K562 (cell line): ENCODE results near the gene RECK. TPM values are rescaled to one million over a fixed set of nuclear protein-coding genes. Genes with fewer than 3 reads are reported as not detected.

Experiments
- ATAC-seq: fragments of 200-7000 bp; cut with Tn5 transposase; 3 replicates; pipeline ENCODE4 v1.9.1; 2020; ENCODE audit warnings: moderate library complexity
- BruUV-seq: library from RNA; stranded (reverse); fragments of 400-500 nt; replicated peaks from 2 replicates; lab custom pipeline; 2021; lab: Mats Ljungman, UMichigan
- CTCF ChIA-PET: fragments of 300-600 bp; formaldehyde crosslinking; extraction: SDS; loops from one replicate; lab custom pipeline; 2021; ENCODE audit warnings: low intra/inter-chr PET ratio; lab: Yijun Ruan, JAX
- POLR2A ChIA-PET: fragments of 300-600, 350-650 bp; sonication (Branson Sonifier 250); formaldehyde crosslinking; extraction: SDS; loops from one replicate; lab custom pipeline; 2021; ENCODE audit warnings: antibody characterized with exemption, inconsistent platforms; lab: Yijun Ruan, JAX
- DNase-seq, 4 experiments: peaks; one replicate each; pipeline versions ENCODE4 v3.0.0 to v3.0.0-alpha.2; 2011 to 2018; ENCODE audit warnings: low spot score in 3 of 4, mixed read lengths in 3 of 4; ENCODE audit errors: extremely low read depth in 1 of 4
- FAIRE-seq: peaks from 2 replicates; lab custom pipeline; 2011; peaks lifted over from hg19 to GRCh38; lab: Jason Lieb, UNC
- H2AFZ ChIP-seq: 2 replicates; pipeline ENCODE4 v1.6.0; 2011; ENCODE audit warnings: low read depth, low read length, control low read depth, inconsistent platforms
- H3K27ac ChIP-seq: fragments of 200-600 bp; 3 replicates; pipeline ENCODE4 v1.8.0; 2011; ENCODE audit warnings: low read depth, mild to moderate bottlenecking, control low read depth, inconsistent platforms, low read length, moderate library complexity, mixed read lengths; ENCODE audit errors: extremely low read depth
- H3K27me3 ChIP-seq, 2 experiments: fragments of 300-600 bp in 1 of 2; 2 replicates in 1 of 2; 3 replicates in 1 of 2; pipeline versions ENCODE4 v1.6.0 to v1.8.0; 2011; ENCODE audit warnings: inconsistent platforms in 2 of 2, low read length in 2 of 2, mild to moderate bottlenecking in 1 of 2, mixed read lengths in 1 of 2, moderate library complexity in 1 of 2; ENCODE audit not compliant: control insufficient read depth in 2 of 2, insufficient read depth in 2 of 2
- H3K36me3 ChIP-seq: fragments of 300-600 bp; 3 replicates; pipeline ENCODE4 v1.8.0; 2011; ENCODE audit warnings: mild to moderate bottlenecking, low read length, inconsistent platforms; ENCODE audit not compliant: control insufficient read depth, insufficient read depth
- H3K4me1 ChIP-seq, 2 experiments: fragments of 200-600 bp in 1 of 2; replicated peaks in 1 of 2; 2 replicates in 1 of 2; 3 replicates in 1 of 2; pipeline versions ENCODE4 v1.5.1 to v1.8.0; 2011; ENCODE audit warnings: inconsistent platforms in 2 of 2, low read length in 2 of 2, mild to moderate bottlenecking in 1 of 2, mixed read lengths in 1 of 2, moderate library complexity in 1 of 2; ENCODE audit not compliant: control insufficient read depth in 2 of 2, insufficient read depth in 2 of 2
- H3K4me2 ChIP-seq: 2 replicates; pipeline ENCODE4 v1.6.1; 2011; ENCODE audit warnings: low read length, control low read depth, inconsistent platforms, mixed read lengths; ENCODE audit not compliant: insufficient read depth
- H3K4me3 ChIP-seq: fragments of 200-600 bp; sonication (generic), shearing (Covaris generic); 2 replicates; pipeline ENCODE4 v1.5.1; 2016; ENCODE audit warnings: control low read depth, inconsistent platforms
- H3K79me2 ChIP-seq: fragments of 200-600 bp; 3 replicates; pipeline ENCODE4 v1.8.0; 2011; ENCODE audit warnings: low read length, inconsistent platforms; ENCODE audit not compliant: control insufficient read depth, insufficient read depth
- H3K9ac ChIP-seq, 2 experiments: 2 replicates each; pipeline versions ENCODE4 v1.6.0 to v1.6.1; 2011; ENCODE audit warnings: low read depth in 2 of 2, low read length in 2 of 2, control low read depth in 1 of 2, inconsistent platforms in 1 of 2, mild to moderate bottlenecking in 1 of 2, mixed read lengths in 1 of 2; ENCODE audit not compliant: insufficient read depth in 1 of 2
- H3K9me1 ChIP-seq: one replicate; pipeline ENCODE4 v1.6.0; 2011; ENCODE audit warnings: inconsistent platforms, mild to moderate bottlenecking, low read length, moderate library complexity; ENCODE audit not compliant: control insufficient read depth, insufficient read depth
- H3K9me3 ChIP-seq: replicated peaks from 2 replicates; pipeline ENCODE4 v1.5.1; 2011; ENCODE audit warnings: low read depth, low read length, inconsistent platforms; ENCODE audit not compliant: control insufficient read depth, insufficient read depth
- H4K20me1 ChIP-seq: replicated peaks from 2 replicates; pipeline ENCODE4 v1.6.1; 2011; ENCODE audit warnings: low read length, inconsistent platforms, mixed read lengths; ENCODE audit not compliant: control insufficient read depth, insufficient read depth
- GATA2 ChIP-seq: sonication (generic); formaldehyde crosslinking; IDR thresholded peaks from 2 replicates; pipeline ENCODE4 v1.4.0; 2020; ENCODE audit warnings: mild to moderate bottlenecking, missing genetic modification reagents
- IRF9 ChIP-seq: fragments of 450-650 bp; IDR thresholded peaks from 2 replicates; pipeline ENCODE4 v1.6.1; 2016; ENCODE audit warnings: missing biosample characterization, missing genetic modification characterization
- NR1H2 ChIP-seq: sonication (generic); formaldehyde crosslinking; IDR thresholded peaks from 2 replicates; pipeline ENCODE4 v1.4.0; 2020; ENCODE audit warnings: mild to moderate bottlenecking, missing genetic modification reagents
- POLR2G ChIP-seq: fragments of 200-400 bp; formaldehyde crosslinking; IDR thresholded peaks from 2 replicates; pipeline ENCODE4 v1.6.1; 2017; ENCODE audit warnings: low read depth, mild to moderate bottlenecking, antibody characterized with exemption, low read length, moderate library complexity
- RREB1 ChIP-seq: fragments of 250-450 bp; sonication (Bioruptor Pico); IDR thresholded peaks from 2 replicates; pipeline ENCODE4 v1.4.0; 2020
- SOX6 ChIP-seq: fragments of 450-650 bp; IDR thresholded peaks from 2 replicates; pipeline ENCODE4 v1.6.1; 2014; ENCODE audit warnings: mild to moderate bottlenecking
- TCFL5 ChIP-seq: fragments of 250-450 bp; sonication (Bioruptor Pico); conservative IDR thresholded peaks from 2 replicates; pipeline ENCODE4 v1.6.1; 2021; ENCODE audit warnings: mild to moderate bottlenecking, moderate library complexity, matching md5 sums
- WHSC1 ChIP-seq: IDR thresholded peaks from one replicate; pipeline ENCODE4 v1.6.1; 2012; ENCODE audit warnings: low read length, control low read depth, inconsistent platforms
- ZNF140 ChIP-seq: fragments of 250-450 bp; sonication (Bioruptor Pico); IDR thresholded peaks from 2 replicates; pipeline ENCODE4 v1.8.0; 2021; ENCODE audit warnings: moderate library complexity, mild to moderate bottlenecking, inconsistent platforms
- ZNF232 ChIP-seq: sonication (generic); formaldehyde crosslinking; IDR thresholded peaks from 2 replicates; pipeline ENCODE4 v1.8.0; 2022; ENCODE audit warnings: mild to moderate bottlenecking, missing genetic modification reagents
- ZNF511 ChIP-seq: sonication (generic); formaldehyde crosslinking; IDR thresholded peaks from 2 replicates; pipeline ENCODE4 v1.8.0; 2022; ENCODE audit warnings: mild to moderate bottlenecking, missing genetic modification reagents
- ZNF639 ChIP-seq, 2 experiments: fragments of 200-800 bp in 1 of 2; sonication (Bioruptor generic) in 1 of 2; sonication (generic) in 1 of 2; formaldehyde crosslinking in 1 of 2; IDR thresholded peaks in 1 of 2; conservative IDR thresholded peaks in 1 of 2; 2 replicates each; pipeline versions ENCODE4 v1.5.0 to v1.6.1; 2016 to 2020; ENCODE audit warnings: missing compliant biosample characterization in 1 of 2, missing genetic modification characterization in 1 of 2, missing genetic modification reagents in 1 of 2
- ZNF79 ChIP-seq: fragments of 250-450 bp; sonication (Bioruptor Pico); IDR thresholded peaks from 2 replicates; pipeline ENCODE4 v1.4.0; 2020; ENCODE audit warnings: low read depth, mild to moderate bottlenecking, moderate library complexity
- whole genome bisulfite sequencing: fragments of 100-300 bp; shearing (Covaris generic); methylation state at CpG from one replicate; pipeline ENCODE4 v1.1.6; 2016; ENCODE audit warnings: low coverage, mixed read lengths; ENCODE audit not compliant: insufficient coverage; ENCODE audit errors: missing lambda C conversion rate; 5-methylcytosine and 5-hydroxymethylcytosine counted together
- in situ Hi-C: fragments of 300-500 bp; cut with MboI; formaldehyde crosslinking; loops from 4 replicates; pipeline ENCODE4 v1.15.0; 2018; ENCODE audit warnings: inconsistent platforms, mixed read lengths
- intact Hi-C: fragments of 100-400 bp; cut with micrococcal nuclease; formaldehyde crosslinking; loops from 2 replicates; pipeline ENCODE4 v1.14.2; 2022
- polyA plus RNA-seq, 8 experiments: library from polyadenylated mRNA; depleted of rRNA in 4 of 8; stranded (reverse) in 5 of 8; unstranded in 3 of 8; fragments of >200 nt; fragmentation: Nextera tagmentation in 2 of 8; fragmentation: Illumina TruSeq in 1 of 8; extraction: Ambion mirVana in 2 of 8; extraction: Trizol in 1 of 8; gene quantifications; 2 replicates each; pipeline versions ENCODE4 v1.2.1 to v1.2.3, GENCODE V29; 2011 to 2014; ENCODE audit warnings: inconsistent platforms in 1 of 8, missing spikeins in 1 of 8
- total RNA-seq, 7 experiments: library from RNA; depleted of rRNA in 6 of 7; stranded (reverse); fragments of >200 nt in 6 of 7; fragmentation: Illumina TruSeq in 2 of 7; extraction: Trizol in 2 of 7; gene quantifications; 2 replicates each; pipeline versions ENCODE4 v1.2.1 to v1.2.3, GENCODE V29; 2011 to 2021; ENCODE audit warnings: low replicate concordance in 1 of 7

RECK gene
- total and polyA plus RNA-seq, 9 of the 15 experiments (the other 6 are each of a cell fraction or from before 2014, with no cell fraction given), result 0.04 to 0.36 (median 0.16) TPM

GRCh38 chr9:36049408-36049807, 12.7 kb downstream of the RECK start:
- no peak overlapping the region for H3K9ac ChIP-seq
- H3K79me2 ChIP-seq, result no peaks in the 10 kb centered on the region
- DNase-seq, result no peak
- no TSS peak for BruUV-seq
- H3K27me3 ChIP-seq, result no peaks in the 10 kb centered on the region; a peak in 2 of 5 replicates
- H3K4me3 ChIP-seq, result no peak overlapping the region
- no peaks in the 10 kb centered on the region for H3K4me1 ChIP-seq
- CTCF ChIA-PET, result no interaction called here
- in situ Hi-C loops (no loop called here), intact Hi-C loops (no loop called here)
- H4K20me1 ChIP-seq, result no peaks in the 10 kb centered on the region
- no peaks in the 10 kb centered on the region for H3K36me3 ChIP-seq
- no peak overlapping the region for H2AFZ ChIP-seq
- POLR2A ChIA-PET, result no interaction called here
- no peak for FAIRE-seq
- H3K9me3 ChIP-seq, result no peaks in the 10 kb centered on the region
- H3K4me2 ChIP-seq, result no peak overlapping the region
- ATAC-seq, result no peak
- no peak overlapping the region for H3K27ac ChIP-seq
- WGBS, result 0% methylated on average over 4 of the region's 4 CpGs
- H3K9me1 ChIP-seq, result no peaks in the 10 kb centered on the region
- TF ChIP-seq IRF9 (no peak), ZNF511 (CRISPR knock-in tag) (no peak), SOX6 (no peak), GATA2 (no peak), ZNF639 (CRISPR knock-in tag; conservative IDR thresholded peaks at IDR 0.05 in 1 of 2, IDR thresholded peaks at IDR 0.05 in 1 of 2) (no peak), ZNF140 (CRISPR knock-in tag) (no peak), TCFL5 (CRISPR knock-in tag) (no peak), NR1H2 (CRISPR knock-in tag) (no peak), ZNF232 (CRISPR knock-in tag) (no peak), POLR2G (no peak), WHSC1 (no peak), ZNF79 (CRISPR knock-in tag) (no peak), RREB1 (CRISPR knock-in tag) (no peak)
